Keratinocyte (primary cell): ENCODE measurements around the gene MYL4. TPM values are rescaled to one million over a fixed set of nuclear protein-coding genes. Genes with fewer than 3 reads are reported as not detected.

Experiments
- DNase-seq: peaks from one replicate; pipeline ENCODE4 v3.0.0-alpha.2; 2011; ENCODE audit warnings: low read depth, missing footprints, low spot score
- FAIRE-seq: peaks from 2 replicates; lab custom pipeline; 2011; peaks lifted over from hg19 to GRCh38; lab: Jason Lieb, UNC
- H2AFZ ChIP-seq: 2 replicates; pipeline ENCODE4 v1.6.0; 2012; ENCODE audit warnings: low read length, control low read depth, inconsistent platforms; ENCODE audit not compliant: control insufficient read depth
- H3K27ac ChIP-seq: 2 replicates; pipeline ENCODE4 v1.5.1; 2011; ENCODE audit warnings: low read length; ENCODE audit not compliant: control insufficient read depth, insufficient read depth
- H3K27me3 ChIP-seq: 3 replicates; pipeline ENCODE4 v1.6.0; 2011; ENCODE audit warnings: low read length; ENCODE audit not compliant: control insufficient read depth, insufficient read depth; ENCODE audit errors: extremely low read depth
- H3K36me3 ChIP-seq, 2 experiments: 2 replicates in 1 of 2; 3 replicates in 1 of 2; pipeline ENCODE4 v1.5.1; 2011; ENCODE audit warnings: low read length in 2 of 2, mild to moderate bottlenecking in 1 of 2; ENCODE audit not compliant: control insufficient read depth in 2 of 2, insufficient read depth in 2 of 2; ENCODE audit errors: extremely low read depth in 1 of 2
- H3K4me1 ChIP-seq: 3 replicates; pipeline ENCODE4 v1.5.1; 2011; ENCODE audit warnings: low read length; ENCODE audit not compliant: control insufficient read depth, insufficient read depth; ENCODE audit errors: extremely low read depth
- H3K4me2 ChIP-seq: 3 replicates; pipeline ENCODE4 v1.6.0; 2011; ENCODE audit warnings: low read depth, low read length; ENCODE audit not compliant: control insufficient read depth, insufficient read depth; ENCODE audit errors: extremely low read depth
- H3K4me3 ChIP-seq, 3 experiments: fragments of 200-600 bp in 1 of 3; sonication (generic) in 1 of 3; 2 replicates in 2 of 3; 3 replicates in 1 of 3; pipeline ENCODE4 v1.5.1; 2011 to 2016; ENCODE audit warnings: low read length in 3 of 3, mild to moderate bottlenecking in 3 of 3, control low read depth in 2 of 3, inconsistent platforms in 1 of 3, low read depth in 1 of 3, mixed read lengths in 1 of 3, mixed run types in 1 of 3, moderate library complexity in 1 of 3; ENCODE audit not compliant: control insufficient read depth in 2 of 3, insufficient read depth in 2 of 3; ENCODE audit errors: extremely low read depth in 1 of 3
- H3K79me2 ChIP-seq: 2 replicates; pipeline ENCODE4 v1.6.0; 2012; ENCODE audit warnings: low read length; ENCODE audit not compliant: control insufficient read depth, insufficient read depth
- H3K9ac ChIP-seq: 3 replicates; pipeline ENCODE4 v1.6.0; 2011; ENCODE audit warnings: low read length; ENCODE audit not compliant: control insufficient read depth, insufficient read depth; ENCODE audit errors: extremely low read depth
- H3K9me1 ChIP-seq: 3 replicates; pipeline ENCODE4 v1.6.0; 2011; ENCODE audit warnings: low read length; ENCODE audit not compliant: control insufficient read depth, insufficient read depth; ENCODE audit errors: extremely low read depth
- H3K9me3 ChIP-seq: 2 replicates; pipeline ENCODE4 v1.5.1; 2012; ENCODE audit warnings: low read depth, low read length; ENCODE audit not compliant: control insufficient read depth
- H4K20me1 ChIP-seq: 3 replicates; pipeline ENCODE4 v1.6.0; 2011; ENCODE audit warnings: low read length; ENCODE audit not compliant: control insufficient read depth, insufficient read depth; ENCODE audit errors: extremely low read depth
- EZH2 ChIP-seq: IDR thresholded peaks from one replicate; pipeline ENCODE4 v1.6.1; 2012; ENCODE audit warnings: inconsistent platforms, mild to moderate bottlenecking, low read length, moderate library complexity
- dilution Hi-C: fragments of 300-500 bp; cut with MboI; formaldehyde crosslinking; loops from one replicate; pipeline ENCODE4 v1.7.0; 2020; ENCODE audit warnings: low sequenced_read_pairs; ENCODE audit not compliant: extremely low pct_ligation_motif_present
- polyA plus RNA-seq, 5 experiments: library from polyadenylated mRNA; depleted of rRNA in 3 of 5; stranded (reverse) in 3 of 5; stranded (forward) in 1 of 5; unstranded in 1 of 5; fragments of >200 nt; gene quantifications; 1 replicate in 1 of 5; 2 replicates in 3 of 5; 3 replicates in 1 of 5; pipeline versions ENCODE4 v1.2.1 to v1.2.3, GENCODE V29; 2011 to 2012; ENCODE audit warnings: missing spikeins in 2 of 5, low read depth in 1 of 5, low replicate concordance in 1 of 5
- TF ChIP-seq, protein P1 (sequence below), 3 experiments: IDR thresholded peaks in 1 of 3; conservative IDR thresholded peaks in 1 of 3; optimal IDR thresholded peaks in 1 of 3; 2 replicates in 2 of 3; 3 replicates in 1 of 3; pipeline versions ENCODE3 to v1.5.1; 2011; ENCODE audit warnings: low read length in 3 of 3, mild to moderate bottlenecking in 3 of 3, moderate library complexity in 2 of 3, control low read depth in 1 of 3, inconsistent platforms in 1 of 3; ENCODE audit not compliant: insufficient read depth in 2 of 3; ENCODE audit errors: extremely low read depth in 1 of 3

MYL4 gene
- polyA plus RNA-seq, 1 donor (not counting 4 experiments of a cell fraction or from before 2014, with no cell fraction given): not detected

DNA sequence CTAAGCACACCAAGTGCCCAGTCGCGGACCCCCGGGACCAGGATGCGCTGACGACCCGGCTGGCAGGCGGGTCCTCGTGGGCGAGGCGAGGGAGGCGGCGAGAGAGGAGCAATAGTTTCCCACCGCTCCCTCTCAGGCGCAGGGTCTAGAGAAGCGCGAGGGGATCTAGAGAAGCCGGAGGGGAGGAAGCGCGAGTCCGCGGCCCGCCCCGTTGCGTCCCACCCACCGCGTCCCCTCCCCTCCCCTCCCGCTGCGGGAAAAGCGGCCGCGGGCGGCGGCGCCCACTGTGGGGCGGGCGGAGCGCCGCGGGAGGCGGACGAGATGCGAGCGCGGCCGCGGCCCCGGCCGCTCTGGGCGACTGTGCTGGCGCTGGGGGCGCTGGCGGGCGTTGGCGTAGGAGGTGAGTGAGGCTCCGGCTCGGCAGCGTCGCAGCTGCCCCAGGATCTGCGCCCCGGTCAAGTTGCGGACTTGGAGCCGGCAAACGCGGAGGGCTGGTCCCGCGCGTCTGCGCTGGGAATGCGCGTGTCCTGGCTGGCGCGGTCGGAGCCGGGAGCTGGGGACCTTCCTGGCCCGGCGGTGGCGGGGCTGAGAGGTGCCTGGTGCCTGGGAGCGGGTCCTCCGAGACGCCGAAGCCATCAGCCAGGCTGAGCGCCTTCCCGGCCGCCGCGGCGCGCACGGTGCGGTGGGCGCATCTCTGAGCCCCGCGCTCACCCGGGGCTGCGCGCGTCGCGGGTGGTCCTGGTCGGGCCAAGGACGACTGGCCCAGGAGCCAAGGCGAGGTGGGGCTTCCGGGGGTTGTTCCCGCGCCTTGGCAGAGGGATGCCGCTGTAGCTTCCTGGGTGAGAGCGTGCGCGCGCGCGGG is 44.6 kb downstream of the MYL4 start, which contains the start of gene ITGB3:
TSS of gene ITGB3 (plus strand) at position 287 of the 862 bp plus-strand sequence. CDS start at position 322, 35 bp downstream.
- Histone ChIP-seq H3K79me2 (no peaks in the 10 kb centered on the region), H3K27me3 (peaks cover 58% of the 10 kb centered on the region), H3K9ac (no peak within 1 kb of the TSS), H2AFZ (peak within 1 kb of the TSS; percentile 60), H3K27ac (no peak within 1 kb of the TSS), H3K4me2 (peak within 1 kb of the TSS; percentile 82), H3K4me1 (peaks cover 12% of the 10 kb centered on the region), H3K9me1 (no peaks in the 10 kb centered on the region), H3K4me3 (peak within 1 kb of the TSS; percentile 40 to 57 (median 57)), H3K36me3 (no peaks in the 10 kb centered on the region), H3K9me3 (no peaks in the 10 kb centered on the region), H4K20me1 (no peaks in the 10 kb centered on the region)
- dilution Hi-C loops: no loop called here
- no peak for FAIRE-seq
- peak; percentile 82 for TF ChIP-seq EZH2
- TF ChIP-seq, protein P1, sequence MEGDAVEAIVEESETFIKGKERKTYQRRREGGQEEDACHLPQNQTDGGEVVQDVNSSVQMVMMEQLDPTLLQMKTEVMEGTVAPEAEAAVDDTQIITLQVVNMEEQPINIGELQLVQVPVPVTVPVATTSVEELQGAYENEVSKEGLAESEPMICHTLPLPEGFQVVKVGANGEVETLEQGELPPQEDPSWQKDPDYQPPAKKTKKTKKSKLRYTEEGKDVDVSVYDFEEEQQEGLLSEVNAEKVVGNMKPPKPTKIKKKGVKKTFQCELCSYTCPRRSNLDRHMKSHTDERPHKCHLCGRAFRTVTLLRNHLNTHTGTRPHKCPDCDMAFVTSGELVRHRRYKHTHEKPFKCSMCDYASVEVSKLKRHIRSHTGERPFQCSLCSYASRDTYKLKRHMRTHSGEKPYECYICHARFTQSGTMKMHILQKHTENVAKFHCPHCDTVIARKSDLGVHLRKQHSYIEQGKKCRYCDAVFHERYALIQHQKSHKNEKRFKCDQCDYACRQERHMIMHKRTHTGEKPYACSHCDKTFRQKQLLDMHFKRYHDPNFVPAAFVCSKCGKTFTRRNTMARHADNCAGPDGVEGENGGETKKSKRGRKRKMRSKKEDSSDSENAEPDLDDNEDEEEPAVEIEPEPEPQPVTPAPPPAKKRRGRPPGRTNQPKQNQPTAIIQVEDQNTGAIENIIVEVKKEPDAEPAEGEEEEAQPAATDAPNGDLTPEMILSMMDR (optimal IDR thresholded peaks at IDR 0.05 in 1 of 3, IDR thresholded peaks at IDR 0.05 in 1 of 3, conservative IDR thresholded peaks at IDR 0.05 in 1 of 3; ENCODE audit: extremely low read depth in 1 of 3, insufficient read depth in 2 of 3, low read length in 3 of 3): peak in 1 of 3 experiments; percentile 55
- DNase-seq: no peak

DNA sequence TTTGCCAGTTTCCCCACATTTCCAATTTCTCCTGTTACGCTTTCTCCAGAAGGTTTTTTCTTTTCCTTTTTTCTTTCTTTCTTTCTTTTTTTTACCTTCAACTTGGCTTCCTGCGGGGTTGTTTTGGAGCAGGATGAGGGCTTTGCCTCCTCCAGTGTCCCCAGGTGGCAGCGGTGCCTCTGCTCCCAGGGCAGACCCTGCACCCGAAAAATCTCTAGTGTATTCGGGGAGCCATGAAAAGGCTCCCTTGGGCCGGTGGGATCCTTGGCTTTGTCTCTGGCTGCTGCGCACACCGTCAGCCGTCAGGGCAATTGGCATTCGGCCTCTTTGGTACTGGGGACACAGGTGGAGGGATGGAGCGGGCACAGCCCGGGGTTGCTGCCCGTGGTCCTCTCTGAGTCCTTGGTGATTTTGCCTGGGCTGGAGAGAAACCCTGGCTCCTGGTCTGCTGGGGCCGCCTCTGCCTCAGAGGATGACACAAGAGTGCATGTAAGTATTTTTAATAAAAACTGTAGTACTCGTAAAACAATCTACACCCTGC is 45.3 kb downstream of the MYL4 start:
- DNase-seq (no peak), FAIRE-seq (no peak)
- peaks cover 65% of the 10 kb centered on the region for H3K27me3 ChIP-seq
- H4K20me1 ChIP-seq: no peaks in the 10 kb centered on the region
- no peaks in the 10 kb centered on the region for H3K79me2 ChIP-seq
- peaks cover 12% of the 10 kb centered on the region for H3K4me1 ChIP-seq
- no peaks in the 10 kb centered on the region for H3K9me3 ChIP-seq
- no peak overlapping the region for H2AFZ ChIP-seq
- H3K9me1 ChIP-seq: no peaks in the 10 kb centered on the region
- no peak overlapping the region for H3K27ac ChIP-seq
- TF ChIP-seq EZH2: no peak
- TF ChIP-seq, protein P1 (optimal IDR thresholded peaks at IDR 0.05 in 1 of 3, IDR thresholded peaks at IDR 0.05 in 1 of 3, conservative IDR thresholded peaks at IDR 0.05 in 1 of 3; ENCODE audit: extremely low read depth in 1 of 3, insufficient read depth in 2 of 3, low read length in 3 of 3): no peak
- H3K4me3 ChIP-seq: peak overlapping the region; percentile 40 to 57 (median 57)
- dilution Hi-C loops: no loop called here
- no peak overlapping the region for H3K9ac ChIP-seq
- H3K4me2 ChIP-seq: peak overlapping the region; percentile 82
- H3K36me3 ChIP-seq: no peaks in the 10 kb centered on the region
